ENCODE measurements around the gene KRT34.

Gene KRT34

DNA sequence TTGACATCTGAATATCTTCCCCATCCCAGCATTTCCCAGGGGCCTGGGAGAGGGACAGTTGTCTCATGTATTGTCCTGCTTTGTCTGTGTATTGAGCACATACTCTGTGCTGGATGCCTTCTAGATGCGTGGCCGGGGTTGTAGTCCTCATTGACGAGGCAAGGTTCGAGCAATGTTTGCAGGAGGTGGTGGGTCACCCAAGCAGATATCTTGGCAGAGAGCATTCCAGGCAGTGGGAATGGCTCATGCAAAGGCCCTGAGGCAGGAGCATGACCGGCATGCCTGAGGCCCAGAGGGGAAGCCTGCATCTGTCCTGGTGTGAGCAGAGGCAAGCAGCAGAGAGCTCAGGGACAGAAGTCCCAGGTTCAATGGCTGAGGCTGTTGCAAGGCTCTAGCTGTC is 49.0 kb downstream of the KRT34 start:
- DNase-seq (ENCODE audit: low read depth, low spot score), result no peak

DNA sequence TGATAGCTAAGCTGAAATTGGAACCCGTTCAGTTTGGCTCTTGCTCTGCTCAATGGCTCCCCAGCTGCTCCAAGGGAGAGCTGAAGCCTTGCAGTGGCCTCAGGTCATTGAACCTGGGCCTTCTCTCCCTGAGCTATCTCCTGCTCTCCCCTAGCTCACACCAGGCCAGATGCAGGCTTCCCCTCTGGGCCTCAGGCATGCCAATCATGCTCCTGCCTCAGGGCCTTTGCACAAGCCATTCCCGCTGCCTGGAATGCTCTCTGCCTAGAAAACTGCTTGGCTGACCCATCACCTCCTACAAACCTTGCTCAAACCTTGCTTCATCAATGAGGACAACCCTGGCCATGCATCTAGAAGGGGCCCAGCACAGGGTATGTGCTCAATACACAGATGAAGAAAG is 49.9 kb downstream of the KRT34 start:
- DNase-seq (ENCODE audit: low read depth, low spot score), result no peak

GRCh38 chr17:41331606-41332005 is 50.5 kb downstream of the KRT34 start:
- DNase-seq (ENCODE audit: low read depth, low spot score), result no peak

DNA sequence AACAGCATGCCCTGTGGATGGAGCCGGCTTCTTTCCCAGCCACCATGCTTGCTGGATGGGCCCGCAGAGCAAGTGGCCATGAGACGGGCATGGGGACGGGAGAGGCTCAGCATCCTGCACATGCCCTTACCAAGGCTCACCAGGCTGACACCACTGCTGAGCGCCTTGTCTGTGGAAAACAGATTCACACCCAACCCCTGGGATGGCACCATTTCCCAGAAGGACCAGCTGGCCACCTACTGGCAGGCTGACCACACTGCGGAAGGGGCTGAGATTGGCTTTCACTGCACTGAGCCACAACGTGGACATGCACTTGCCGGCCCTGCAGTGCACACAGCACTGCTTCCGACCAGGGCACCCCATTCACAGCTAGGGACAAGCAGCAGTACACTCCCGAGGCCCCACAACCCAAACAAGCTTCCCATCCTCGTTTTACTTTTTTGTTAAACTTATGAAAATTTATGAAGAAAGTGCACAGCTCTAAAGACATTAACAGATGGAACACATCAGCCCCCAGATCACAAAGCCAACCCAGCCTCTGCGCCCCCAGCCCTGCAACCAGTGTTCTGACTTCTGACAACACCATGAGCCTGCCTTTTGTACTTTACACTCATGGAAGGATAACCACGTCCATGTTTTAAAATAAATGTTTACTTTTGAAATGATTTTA is 52.7 kb downstream of the KRT34 start:
- DNase-seq (ENCODE audit: low read depth, low spot score), result no peak

- no peak for DNase-seq (ENCODE audit: low read depth, low spot score)
These were observed 53.9 kb downstream of the KRT34 start for GRCh38 chr17:41328207-41328606.
